EH (cell line): ENCODE measurements around the gene RHCG.

Source experiments
- DNase-seq: peaks from one replicate; pipeline ENCODE4 v3.0.0-alpha.2; 2015; ENCODE audit warnings: low read depth

The RHCG gene

DNA sequence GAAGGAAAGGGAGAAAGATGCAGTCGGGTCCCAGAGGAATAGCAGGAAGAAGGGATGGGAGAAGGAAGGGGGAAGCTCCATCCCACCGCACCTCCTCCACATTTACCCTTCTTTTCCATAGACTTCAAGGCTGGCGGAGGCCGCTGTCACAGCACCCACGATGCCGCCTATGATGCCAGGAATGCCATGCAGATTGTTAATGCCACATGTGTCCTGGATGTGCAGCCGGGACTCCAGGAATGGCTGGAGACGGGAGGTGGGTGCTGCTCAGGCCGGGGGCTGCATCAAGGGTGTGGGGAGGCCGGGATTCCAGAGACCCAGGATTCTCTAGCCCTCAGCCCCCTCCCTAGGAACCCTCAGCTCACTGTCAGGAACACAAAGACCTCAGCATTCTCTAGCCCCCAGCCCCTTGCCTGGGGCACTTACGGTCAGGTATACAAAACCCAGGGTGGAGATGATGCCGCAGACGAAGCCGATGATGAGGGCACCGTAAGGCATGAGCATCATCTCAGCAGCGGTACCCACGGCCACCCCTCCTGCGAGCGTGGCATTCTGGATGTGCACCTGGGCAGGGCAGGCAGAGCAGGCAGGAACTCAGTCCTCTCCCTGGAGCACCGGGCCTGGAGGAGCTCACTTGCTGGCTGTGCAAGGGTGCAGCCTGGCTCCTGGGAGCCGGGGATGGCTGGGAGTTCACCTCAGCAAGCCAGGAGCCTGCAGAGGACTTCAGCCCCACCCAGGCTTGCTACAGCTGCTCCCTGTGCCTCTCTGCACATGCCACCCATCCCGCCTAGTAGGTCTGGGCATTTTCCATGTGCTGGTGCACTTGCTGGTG lies 18.8 kb downstream of the RHCG start:
- DNase-seq = no peak

- DNase-seq = no peak
These were observed 20.7 kb downstream of the RHCG start for GRCh38 chr15:89475661-89476060.

GRCh38 chr15:89472785-89473256 lies 23.6 kb downstream of the RHCG start:
- DNase-seq = peak; percentile 70

GRCh38 chr15:89469426-89470096 lies 26.8 kb downstream of the RHCG start:
- DNase-seq = peak; percentile 21

DNA sequence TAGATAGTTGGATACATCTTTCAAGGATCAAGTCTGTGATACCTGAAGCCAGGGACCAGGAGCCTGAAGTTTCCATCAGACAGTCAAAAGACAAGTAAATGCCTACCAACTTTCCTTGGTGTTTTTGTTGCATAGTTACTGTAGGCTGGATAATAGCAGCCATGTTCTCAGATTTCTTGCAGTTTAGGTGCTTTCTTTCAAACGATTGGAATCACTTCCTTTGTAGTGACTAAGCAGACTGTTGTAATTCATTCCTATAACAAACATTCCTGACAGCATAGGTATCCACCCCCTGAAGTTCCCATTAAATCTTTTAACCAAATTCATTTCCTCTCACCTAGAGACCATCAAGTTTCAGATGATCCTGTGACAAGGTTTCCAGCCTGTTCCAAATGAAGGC lies 27.6 kb downstream of the RHCG start:
- peak; percentile 10 for DNase-seq

GRCh38 chr15:89463113-89463512 lies 33.3 kb downstream of the RHCG start:
- DNase-seq = no peak

DNA sequence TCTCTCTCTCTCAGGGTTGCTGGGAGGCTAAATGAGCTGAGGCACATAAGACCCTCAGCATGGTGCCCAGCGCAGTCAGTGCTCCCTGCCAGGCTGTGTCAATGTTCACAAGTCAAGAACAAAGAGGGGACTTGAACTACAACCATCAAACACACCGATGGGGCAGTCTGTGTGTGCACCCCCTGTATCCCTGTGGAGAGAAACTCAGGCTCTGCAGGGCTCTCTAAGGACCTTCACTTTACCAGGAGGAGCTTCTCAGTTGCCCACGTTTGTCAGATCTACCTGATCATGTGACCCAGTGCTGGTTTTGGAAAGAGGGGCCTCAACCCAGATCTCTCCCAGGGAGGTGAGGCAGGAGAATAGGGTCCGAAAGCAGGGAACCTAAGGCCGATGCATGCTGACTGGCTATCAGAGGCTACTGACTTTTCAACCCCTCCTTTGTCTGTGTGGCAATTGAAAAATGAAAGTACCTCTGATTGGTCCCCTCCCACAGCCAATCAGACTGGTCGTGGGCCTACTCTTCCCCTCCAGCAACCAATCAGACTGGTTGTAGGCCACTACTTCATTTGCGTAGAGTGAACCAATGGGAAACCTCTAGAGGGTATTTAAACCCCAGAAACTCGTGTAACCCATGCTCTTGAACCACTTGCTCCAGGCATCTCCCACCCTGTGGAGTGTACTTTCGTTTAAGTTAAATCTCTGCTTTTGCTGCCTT lies 34.0 kb downstream of the RHCG start:
- peak; percentile 58 for DNase-seq

DNA sequence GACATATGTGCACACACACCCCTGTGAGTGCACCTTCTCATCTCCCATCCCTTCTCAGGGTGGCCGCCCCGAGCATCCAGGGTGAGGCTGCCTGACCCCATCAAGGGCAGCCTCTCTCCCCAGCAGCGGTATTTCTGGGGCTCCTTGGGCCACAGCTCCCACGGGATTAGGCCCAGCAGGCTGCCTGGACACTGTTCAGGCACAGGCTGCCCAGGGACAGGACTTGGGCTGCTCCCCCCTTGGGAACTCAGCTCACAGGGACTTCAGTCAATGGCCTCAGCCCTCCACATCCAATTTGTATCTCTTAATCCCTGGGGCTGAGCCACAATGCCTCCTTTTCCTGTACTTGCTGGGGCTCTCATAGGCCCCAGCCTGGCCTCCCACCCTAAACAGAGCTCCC lies 35.0 kb downstream of the RHCG start:
- no peak for DNase-seq

DNA sequence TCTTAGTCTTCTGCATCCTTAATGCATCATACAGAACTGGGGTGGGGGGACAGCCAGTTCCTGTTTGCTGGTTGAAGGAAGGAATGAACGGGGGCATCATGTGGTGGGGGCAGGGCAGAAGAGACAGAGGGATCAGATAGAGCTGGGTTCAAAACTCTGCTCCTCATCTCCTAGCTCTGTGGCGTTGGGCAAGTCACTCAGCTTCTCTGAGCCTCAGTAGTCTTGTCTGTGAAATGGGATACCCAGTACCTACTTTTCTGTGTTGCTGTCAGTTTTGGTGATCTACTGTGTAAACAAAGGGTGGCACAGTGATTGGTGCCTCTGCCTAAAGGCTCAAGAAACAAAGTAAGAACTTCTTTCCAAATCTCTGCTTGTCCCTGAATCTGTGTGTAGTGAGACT lies 36.3 kb downstream of the RHCG start:
- no peak for DNase-seq

DNA sequence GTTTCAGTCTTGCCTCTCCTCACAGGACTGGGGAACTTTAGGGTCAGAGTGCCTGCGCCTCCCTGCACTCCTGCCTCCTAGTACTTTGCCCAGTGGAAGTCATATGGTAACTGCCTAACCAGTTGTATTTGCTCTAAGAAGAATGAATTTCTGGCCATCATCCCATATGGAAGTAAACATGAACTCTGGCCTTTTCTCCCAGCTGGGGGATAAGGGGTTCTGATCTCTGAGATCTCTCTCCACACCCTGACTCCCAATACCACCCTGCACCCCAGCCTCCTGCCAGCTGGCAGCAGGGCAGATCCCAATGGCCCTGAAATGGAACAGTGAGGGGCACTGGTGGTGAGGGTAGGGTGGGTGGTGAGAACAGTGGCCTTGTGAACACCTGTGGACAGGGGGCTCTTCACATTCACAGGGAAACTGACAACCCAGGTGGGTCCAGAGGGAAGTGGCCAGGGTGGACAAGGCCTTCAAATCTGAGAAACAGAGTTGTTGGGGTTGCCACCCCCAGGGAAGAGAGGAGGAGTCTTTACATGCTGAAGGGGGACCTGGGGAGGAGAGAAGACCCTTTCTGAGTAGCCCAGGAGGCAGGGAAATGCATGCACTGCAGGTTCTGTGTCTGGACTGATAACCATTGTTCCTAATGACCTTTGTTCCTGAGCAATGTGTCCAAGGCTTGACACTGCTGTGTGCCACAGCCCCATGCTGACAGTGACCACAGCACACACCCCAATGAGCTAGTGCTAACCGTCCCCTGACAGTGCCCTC lies 36.9 kb downstream of the RHCG start:
- no peak for DNase-seq

DNA sequence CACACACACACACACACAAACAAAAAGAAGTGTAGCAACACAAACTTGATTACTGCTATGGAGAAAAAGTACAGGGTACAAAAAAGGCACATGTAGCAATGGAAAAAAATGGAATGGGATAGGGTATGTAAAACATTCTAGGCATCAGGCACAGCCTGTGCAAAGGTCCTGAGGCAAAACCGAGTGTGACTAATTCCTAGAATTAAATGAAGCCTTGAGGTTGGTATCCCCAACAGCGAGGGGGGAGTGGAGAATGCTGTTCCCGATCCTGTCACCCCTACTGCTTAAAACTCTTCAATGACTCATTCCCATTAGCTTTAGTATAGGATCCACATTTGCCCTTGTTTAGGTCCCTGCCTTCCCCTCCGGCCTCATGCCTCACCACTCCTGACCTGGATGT lies 37.9 kb downstream of the RHCG start:
- peak; percentile 12 for DNase-seq

GRCh38 chr15:89457086-89457485 lies 39.3 kb downstream of the RHCG start:
- peak; percentile 56 for DNase-seq

GRCh38 chr15:89455535-89455934 lies 40.8 kb downstream of the RHCG start:
- DNase-seq = no peak

DNA sequence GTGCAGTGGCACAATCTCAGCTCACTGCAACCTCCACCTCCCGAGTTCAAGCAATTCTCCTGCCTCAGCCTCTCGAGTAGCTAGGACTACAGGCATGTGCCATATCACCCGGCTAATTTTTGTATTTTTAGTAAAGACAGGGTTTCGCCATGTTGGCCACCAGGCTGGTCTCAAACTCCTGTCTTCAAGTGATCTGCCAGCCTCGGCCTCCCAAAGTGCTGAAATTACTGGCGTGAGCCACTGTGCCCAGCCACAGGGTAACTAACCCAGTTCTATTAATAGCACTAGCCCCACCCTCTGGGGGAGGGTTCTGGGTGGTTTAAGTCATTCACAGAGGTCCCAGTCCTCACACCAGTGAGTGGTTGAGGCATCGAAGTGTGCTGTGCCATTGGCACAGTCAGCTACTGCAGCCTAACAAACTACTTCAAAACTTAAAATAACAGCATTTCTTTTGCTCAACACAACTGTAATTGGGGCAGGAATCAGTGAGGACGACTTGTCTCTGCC lies 44.0 kb downstream of the RHCG start:
- DNase-seq = no peak

GRCh38 chr15:89451846-89452245 lies 44.5 kb downstream of the RHCG start:
- peak; percentile 10 for DNase-seq

- no peak for DNase-seq
These were observed 46.0 kb downstream of the RHCG start for GRCh38 chr15:89450076-89451006.

DNA sequence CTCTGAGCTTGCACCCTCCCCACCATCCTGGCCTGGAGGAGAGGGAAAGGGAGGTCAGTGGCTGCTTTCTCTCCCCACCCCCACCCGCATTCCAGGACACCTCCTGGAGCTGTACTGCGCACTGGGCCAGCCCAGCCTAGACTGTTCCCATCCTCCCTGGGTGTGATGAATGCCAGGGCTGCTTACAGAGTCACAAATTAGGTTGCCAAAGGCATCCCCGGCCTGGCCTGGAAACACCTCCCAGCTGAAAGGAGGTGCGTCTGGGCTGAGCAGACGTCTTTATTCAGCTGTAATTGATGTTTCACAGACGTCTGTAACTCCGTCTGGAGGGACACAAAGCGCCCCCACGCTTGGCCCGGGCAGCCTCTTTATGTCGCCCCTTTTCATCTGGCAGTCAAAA lies 47.6 kb downstream of the RHCG start:
- peak; percentile 36 for DNase-seq

GRCh38 chr15:89447676-89448075 lies 48.7 kb downstream of the RHCG start:
- no peak for DNase-seq

- DNase-seq = no peak
These were observed 50.0 kb downstream of the RHCG start for GRCh38 chr15:89446255-89446891.

- no peak for DNase-seq
These were observed 50.9 kb downstream of the RHCG start for GRCh38 chr15:89445518-89445917.
